Upper lobe of left lung (tissue), 6 donors: Measurements from ENCODE around the gene IRF2BP1. TPM values are rescaled to one million over a fixed set of nuclear protein-coding genes. Genes with fewer than 3 reads are reported as not detected.

Experiments
- ATAC-seq, 2 donors: fragments of 200-7000 bp; cut with Tn5 transposase; one replicate each; pipeline ENCODE4 v1.9.1; 2022; ENCODE audit warnings: mild to moderate bottlenecking in 2 of 2, moderate library complexity in 2 of 2; ENCODE audit not compliant: low FRiP score in 2 of 2
- DNase-seq, 2 donors: peaks; one replicate each; pipeline ENCODE4 v3.0.0-alpha.2; 2019 to 2020
- H3K27ac ChIP-seq, 4 donors: fragments of 200-600 bp; sonication (generic); one replicate each; pipeline ENCODE4 v1.5.1; 2016 to 2019
- H3K27me3 ChIP-seq, 4 donors: fragments of 200-600 bp; sonication (generic); one replicate each; pipeline ENCODE4 v1.5.1; 2017 to 2019
- H3K36me3 ChIP-seq, 4 donors: fragments of 200-600 bp; sonication (generic); one replicate each; pipeline ENCODE4 v1.5.1; 2016 to 2019
- H3K4me1 ChIP-seq, 4 donors: fragments of 200-600 bp; sonication (generic); one replicate each; pipeline ENCODE4 v1.5.1; 2018 to 2019
- H3K4me3 ChIP-seq, 4 donors: fragments of 200-600 bp; sonication (generic); one replicate each; pipeline ENCODE4 v1.5.1; 2017 to 2019; ENCODE audit warnings: mild to moderate bottlenecking in 2 of 4, moderate library complexity in 1 of 4
- H3K9me3 ChIP-seq, 4 donors: fragments of 200-600 bp; sonication (generic); one replicate each; pipeline ENCODE4 v1.5.1; 2018 to 2019
- EP300 ChIP-seq, 4 donors: sonication (generic); formaldehyde crosslinking; IDR thresholded peaks; one replicate each; pipeline ENCODE4 v1.5.1; 2017; ENCODE audit warnings: antibody characterized with exemption in 4 of 4, control low read depth in 2 of 4
- POLR2A ChIP-seq, 4 donors: fragments of 450-650 bp; IDR thresholded peaks; one replicate each; pipeline ENCODE4 v1.5.1; 2016 to 2017; ENCODE audit warnings: antibody characterized with exemption in 4 of 4, mild to moderate bottlenecking in 2 of 4
- POLR2AphosphoS5 ChIP-seq, 2 donors: sonication (generic); formaldehyde crosslinking; IDR thresholded peaks; one replicate each; pipeline ENCODE4 v1.5.1; 2017; ENCODE audit warnings: antibody characterized with exemption in 2 of 2
- WGBS, 2 donors: methylation state at CpG; one replicate each; pipeline ENCODE4 v1.1.5; 2017 to 2018; 5-methylcytosine and 5-hydroxymethylcytosine counted together
- total RNA-seq, 6 donors: library from RNA; depleted of rRNA in 4 of 6; stranded (reverse); fragments of >200 nt in 4 of 6; gene quantifications; one replicate each; pipeline versions ENCODE4 v1.1.0 to v1.2.1, GENCODE V29; 2016 to 2021
- TF ChIP-seq, protein P1 (sequence below), 6 experiments: fragments of 450-650 bp in 4 of 6; fragments of 200-600 bp in 2 of 6; sonication (generic) in 2 of 6; IDR thresholded peaks; one replicate each; pipeline ENCODE4 v1.5.1; 2016 to 2019; ENCODE audit warnings: antibody characterized with exemption in 6 of 6
- donor health status: DM: no; HTN: no; CAD: no; lungs with moderate emphysema.
- donor health status: DM: no; HTN: yes; CAD: no; lungs with severe emphysema.

IRF2BP1 gene
- total RNA-seq, 6 donors from 2014 or later, result 23.2 to 36.5 (median 30.5) TPM

DNA sequence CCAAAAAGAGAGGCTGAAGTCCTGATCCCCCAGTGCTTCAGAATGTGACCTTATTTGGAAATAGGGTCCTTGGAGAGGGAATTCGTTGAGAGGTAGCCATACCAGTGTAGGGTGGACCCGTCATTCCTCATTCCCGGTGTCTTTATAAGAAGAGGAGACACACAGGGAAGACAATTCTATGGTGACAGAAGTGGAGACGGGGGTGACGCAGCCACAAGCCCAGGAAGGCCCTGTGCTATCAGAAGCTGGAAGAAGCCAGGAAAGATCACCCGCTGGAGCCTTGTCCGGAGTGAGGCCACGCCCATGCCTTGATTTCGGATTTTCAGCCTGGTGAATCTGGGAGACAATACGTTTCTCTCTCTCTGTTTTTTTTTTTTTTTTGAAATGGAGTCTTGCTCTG is 19.1 kb upstream of the IRF2BP1 start:
- Histone ChIP-seq H3K36me3 (no peaks in the 10 kb centered on the region), H3K4me1 (peaks cover 12 to 30% (median 18%) of the 10 kb centered on the region in 4 donors), H3K9me3 (no peaks in the 10 kb centered on the region), H3K27ac (no peak overlapping the region), H3K4me3 (no peak overlapping the region), H3K27me3 (no peaks in the 10 kb centered on the region)
- TF ChIP-seq, protein P1, sequence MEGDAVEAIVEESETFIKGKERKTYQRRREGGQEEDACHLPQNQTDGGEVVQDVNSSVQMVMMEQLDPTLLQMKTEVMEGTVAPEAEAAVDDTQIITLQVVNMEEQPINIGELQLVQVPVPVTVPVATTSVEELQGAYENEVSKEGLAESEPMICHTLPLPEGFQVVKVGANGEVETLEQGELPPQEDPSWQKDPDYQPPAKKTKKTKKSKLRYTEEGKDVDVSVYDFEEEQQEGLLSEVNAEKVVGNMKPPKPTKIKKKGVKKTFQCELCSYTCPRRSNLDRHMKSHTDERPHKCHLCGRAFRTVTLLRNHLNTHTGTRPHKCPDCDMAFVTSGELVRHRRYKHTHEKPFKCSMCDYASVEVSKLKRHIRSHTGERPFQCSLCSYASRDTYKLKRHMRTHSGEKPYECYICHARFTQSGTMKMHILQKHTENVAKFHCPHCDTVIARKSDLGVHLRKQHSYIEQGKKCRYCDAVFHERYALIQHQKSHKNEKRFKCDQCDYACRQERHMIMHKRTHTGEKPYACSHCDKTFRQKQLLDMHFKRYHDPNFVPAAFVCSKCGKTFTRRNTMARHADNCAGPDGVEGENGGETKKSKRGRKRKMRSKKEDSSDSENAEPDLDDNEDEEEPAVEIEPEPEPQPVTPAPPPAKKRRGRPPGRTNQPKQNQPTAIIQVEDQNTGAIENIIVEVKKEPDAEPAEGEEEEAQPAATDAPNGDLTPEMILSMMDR (IDR thresholded peaks at IDR 0.05), result no peak
- no peak for TF ChIP-seq POLR2AphosphoS5 (IDR thresholded peaks at IDR 0.05)
- no peak for TF ChIP-seq EP300 (IDR thresholded peaks at IDR 0.05)
- TF ChIP-seq POLR2A (IDR thresholded peaks at IDR 0.05), result no peak
- no peak for DNase-seq
- no peak for ATAC-seq
- WGBS, 2 donors, result 77 to 81% methylated on average over 10 of the region's 10 CpGs

DNA sequence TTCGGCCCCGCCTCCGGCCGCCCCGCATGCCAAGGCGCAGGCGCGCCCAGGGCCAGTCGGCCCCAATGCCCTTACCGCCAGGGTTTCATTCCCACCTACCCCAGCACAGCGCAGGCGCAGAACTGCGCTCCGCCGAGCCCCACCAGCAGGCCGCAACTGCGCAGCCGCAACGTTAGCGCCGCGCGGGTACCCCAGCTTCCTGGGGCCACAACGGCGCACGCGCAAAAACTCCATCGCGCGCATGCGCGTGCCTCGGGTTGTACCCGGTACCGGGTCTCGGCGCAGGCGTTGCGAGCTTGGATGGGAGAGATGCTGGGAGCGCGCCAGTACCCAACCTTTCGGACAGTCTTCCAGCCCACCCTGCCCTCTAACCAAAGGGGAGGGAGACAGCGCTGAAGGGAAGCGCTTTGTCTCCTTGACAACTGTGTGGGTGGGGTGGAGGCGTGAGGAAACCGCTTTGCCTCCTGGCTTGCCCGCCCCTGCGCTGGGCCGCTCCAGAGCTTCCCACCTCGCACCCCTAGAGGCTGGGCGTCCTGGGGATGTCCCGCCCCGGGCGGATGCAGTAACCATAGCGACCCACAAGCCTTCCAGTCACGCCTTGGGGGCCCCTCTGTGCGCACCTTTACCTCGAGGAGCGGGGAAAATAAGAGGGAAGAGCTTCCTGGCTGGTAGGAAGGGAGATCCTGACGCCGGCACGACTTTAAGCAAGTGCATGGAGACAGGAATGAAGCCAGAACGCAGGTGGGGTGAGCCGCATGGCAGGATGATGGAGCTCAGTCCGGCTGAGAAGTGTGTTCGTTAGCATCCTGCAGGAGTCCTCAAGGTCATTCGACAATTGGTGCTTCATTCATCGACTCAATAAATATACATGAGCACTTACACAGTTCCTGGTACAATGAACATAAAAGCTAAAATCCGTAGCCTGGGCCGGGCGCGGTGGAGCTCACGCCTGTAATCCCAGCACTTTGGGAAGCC is 17.0 kb upstream of the IRF2BP1 start:
- WGBS, 2 donors, result 1 to 2% methylated on average over 22 to 55 of the region's 73 CpGs
- Histone ChIP-seq H3K27me3 (no peaks in the 10 kb centered on the region), H3K4me3 (peak overlapping the region; percentile 67 to 84 (median 76)), H3K4me1 (peaks cover 12 to 32% (median 18%) of the 10 kb centered on the region in 4 donors), H3K27ac (peak overlapping the region; percentile 61 to 79 (median 75)), H3K36me3 (peaks cover 0 to 18% (median 14%) of the 10 kb centered on the region in 4 donors), H3K9me3 (no peaks in the 10 kb centered on the region)
- ATAC-seq, result peak; percentile 95 to 97
- no peak for TF ChIP-seq EP300 (IDR thresholded peaks at IDR 0.05)
- TF ChIP-seq, protein P1 (IDR thresholded peaks at IDR 0.05), result peak in 4 of 6 experiments; percentile 12 to 41 (median 34)
- TF ChIP-seq POLR2AphosphoS5 (IDR thresholded peaks at IDR 0.05), result peak; percentile 34 to 83
- TF ChIP-seq POLR2A (IDR thresholded peaks at IDR 0.05), result peak in 2 of 4 donors; percentile 47 to 85
- peak; percentile 98 to 100 for DNase-seq

GRCh38 chr19:45901912-45902650 is 16.1 kb upstream of the IRF2BP1 start, which contains the start of gene MYPOP:
MYPOP (minus strand) TSS chr19:45902613; CDS start chr19:45901773, 840 bp downstream.
- Histone ChIP-seq H3K27me3 (no peaks in the 10 kb centered on the region), H3K4me1 (peaks cover 12 to 32% (median 18%) of the 10 kb centered on the region in 4 donors), H3K27ac (peak within 1 kb of the TSS; percentile 61 to 79 (median 75)), H3K36me3 (peaks cover 0 to 25% (median 19%) of the 10 kb centered on the region in 4 donors), H3K4me3 (peak within 1 kb of the TSS; percentile 67 to 84 (median 76)), H3K9me3 (no peaks in the 10 kb centered on the region)
- DNase-seq, result no peak
- no peak for ATAC-seq
- TF ChIP-seq EP300 (IDR thresholded peaks at IDR 0.05) (no peak), POLR2A (IDR thresholded peaks at IDR 0.05) (no peak), POLR2AphosphoS5 (IDR thresholded peaks at IDR 0.05) (no peak)
- TF ChIP-seq, protein P1 (IDR thresholded peaks at IDR 0.05), result no peak
- 1 to 3% methylated on average over 37 to 45 of the region's 47 CpGs for WGBS, 2 donors

DNA sequence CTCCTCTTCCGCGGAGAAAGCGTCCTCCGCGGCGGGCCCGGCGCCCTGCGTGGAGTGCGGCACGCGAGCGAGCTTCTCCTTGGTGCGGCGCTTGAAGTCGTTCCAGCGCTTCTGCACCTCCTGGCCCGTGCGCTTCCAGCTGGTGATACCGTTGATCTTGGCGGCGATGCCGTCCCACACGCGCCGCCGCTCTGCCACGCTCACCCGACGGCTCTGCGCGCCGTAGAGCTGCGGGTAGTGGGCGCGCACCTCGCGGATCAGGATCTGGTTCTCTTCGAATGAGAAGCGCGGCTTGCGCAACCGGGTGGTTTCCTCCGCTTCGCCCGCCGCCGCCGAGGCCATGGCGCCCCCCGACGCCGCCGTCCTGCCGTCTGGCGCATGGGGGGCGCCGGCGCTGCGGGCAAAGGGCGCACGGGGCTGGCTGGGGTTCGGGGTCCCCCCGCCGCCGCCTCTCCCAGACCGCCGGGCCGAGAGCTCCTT is 15.5 kb upstream of the IRF2BP1 start:
- peaks cover 12 to 32% (median 18%) of the 10 kb centered on the region in 4 donors for H3K4me1 ChIP-seq
- peak in 1 of 2 donors; percentile 37 for ATAC-seq

More for the DNA sequence above, 15.5 kb upstream of the IRF2BP1 start:
- Histone ChIP-seq H3K36me3 (peaks cover 0 to 26% (median 20%) of the 10 kb centered on the region in 4 donors), H3K27me3 (no peaks in the 10 kb centered on the region), H3K4me3 (peak overlapping the region; percentile 67 to 84 (median 76)), H3K27ac (peak overlapping the region in 2 of 4 donors; percentile 67 to 79), H3K9me3 (no peaks in the 10 kb centered on the region)
- peak; percentile 70 to 88 for DNase-seq
- 20% methylated on average over 33 of the region's 69 CpGs; no CpG with 5 or more reads in 1 of the 2 donors for WGBS, 2 donors
- TF ChIP-seq POLR2A (IDR thresholded peaks at IDR 0.05) (no peak), POLR2AphosphoS5 (IDR thresholded peaks at IDR 0.05) (no peak), EP300 (IDR thresholded peaks at IDR 0.05) (no peak)
- TF ChIP-seq, protein P1 (IDR thresholded peaks at IDR 0.05), result no peak
